Mesendoderm (in vitro differentiated cells): ENCODE results near the gene MAML3.

ENCODE experiments used
- DNase-seq: peaks from one replicate; pipeline ENCODE4 v3.0.0; 2013
- H2AK5ac ChIP-seq: 2 replicates; pipeline ENCODE4 v1.6.1; 2013; ENCODE audit warnings: low read length, inconsistent platforms
- H2BK120ac ChIP-seq: 2 replicates; pipeline ENCODE4 v1.6.1; 2013; ENCODE audit warnings: low read depth, mild to moderate bottlenecking, low read length, moderate library complexity, mixed read lengths
- H2BK15ac ChIP-seq: replicated peaks from 2 replicates; pipeline ENCODE4 v1.6.1; 2013; ENCODE audit warnings: low read depth, mild to moderate bottlenecking, moderate library complexity
- H2BK5ac ChIP-seq: 2 replicates; pipeline ENCODE4 v1.6.1; 2013; ENCODE audit warnings: low read length, inconsistent platforms
- H3K18ac ChIP-seq: 2 replicates; pipeline ENCODE4 v1.6.1; 2013; ENCODE audit warnings: mild to moderate bottlenecking, low read length, mixed read lengths
- H3K23ac ChIP-seq: one replicate; pipeline ENCODE4 v1.6.1; 2013; ENCODE audit warnings: low read length
- H3K27ac ChIP-seq: 2 replicates; pipeline ENCODE4 v1.5.1; 2013; ENCODE audit warnings: low read depth, mild to moderate bottlenecking, inconsistent platforms, low read length, moderate library complexity
- H3K27me3 ChIP-seq: 2 replicates; pipeline ENCODE4 v1.6.1; 2013; ENCODE audit warnings: low read length, control low read depth, mild to moderate bottlenecking, inconsistent platforms; ENCODE audit not compliant: insufficient read depth, poor library complexity
- H3K36me3 ChIP-seq: 2 replicates; pipeline ENCODE4 v1.6.1; 2013; ENCODE audit warnings: low read length, inconsistent platforms; ENCODE audit not compliant: control insufficient read depth, insufficient read depth
- H3K4ac ChIP-seq: one replicate; pipeline ENCODE4 v1.6.1; 2013; ENCODE audit warnings: low read depth, mild to moderate bottlenecking, low read length, moderate library complexity
- H3K4me1 ChIP-seq: 2 replicates; pipeline ENCODE4 v1.6.1; 2013; ENCODE audit warnings: low read depth, low read length, inconsistent platforms; ENCODE audit not compliant: control insufficient read depth
- H3K4me2 ChIP-seq: 2 replicates; pipeline ENCODE4 v1.6.1; 2013; ENCODE audit warnings: low read length
- H3K4me3 ChIP-seq: 2 replicates; pipeline ENCODE4 v1.5.1; 2013; ENCODE audit warnings: mild to moderate bottlenecking, low read length
- H3K56ac ChIP-seq: one replicate; pipeline ENCODE4 v1.6.1; 2013; ENCODE audit warnings: low read length
- H3K79me1 ChIP-seq: 2 replicates; pipeline ENCODE4 v1.6.1; 2013; ENCODE audit warnings: low read length, inconsistent platforms
- H3K79me2 ChIP-seq: 2 replicates; pipeline ENCODE4 v1.6.1; 2013; ENCODE audit warnings: mild to moderate bottlenecking, low read length; ENCODE audit not compliant: control insufficient read depth, insufficient read depth
- H3K9ac ChIP-seq: 2 replicates; pipeline ENCODE4 v1.6.1; 2013; ENCODE audit warnings: low read length, inconsistent platforms
- H4K5ac ChIP-seq: one replicate; pipeline ENCODE4 v1.6.1; 2013; ENCODE audit warnings: low read length
- H4K8ac ChIP-seq: one replicate; pipeline ENCODE4 v1.6.1; 2013; ENCODE audit warnings: low read depth, mild to moderate bottlenecking, control low read depth, low read length, moderate library complexity
- WGBS: extraction: QIAGEN DNeasy Blood & Tissue Kit; methylation state at CpG from one replicate; pipeline ENCODE4 v1.1.7; 2013; ENCODE audit warnings: low lambda C conversion rate, missing lambda C conversion rate; ENCODE audit not compliant: insufficient coverage; ENCODE audit errors: extremely low coverage; 5-methylcytosine and 5-hydroxymethylcytosine counted together

MAML3 gene

GRCh38 chr4:139972305-139972704 lies 181.7 kb downstream of the MAML3 start:
- no peak overlapping the region for H4K8ac ChIP-seq
- DNase-seq, result no peak
- no peak overlapping the region for H2BK5ac ChIP-seq
- H3K27ac ChIP-seq, result no peak overlapping the region
- H3K4me3 ChIP-seq, result no peak overlapping the region
- H3K4me1 ChIP-seq, result no peaks in the 10 kb centered on the region
- H3K4ac ChIP-seq, result no peak overlapping the region
- H2BK15ac ChIP-seq, result no peak overlapping the region
- no peaks in the 10 kb centered on the region for H3K27me3 ChIP-seq
- H3K23ac ChIP-seq, result no peak overlapping the region
- no peak overlapping the region for H4K5ac ChIP-seq
- H3K36me3 ChIP-seq, result no peaks in the 10 kb centered on the region
- H3K56ac ChIP-seq, result no peak overlapping the region
- no peaks in the 10 kb centered on the region for H3K79me1 ChIP-seq
- H3K79me2 ChIP-seq, result no peaks in the 10 kb centered on the region
- H3K4me2 ChIP-seq, result no peak overlapping the region
- H2BK120ac ChIP-seq, result no peak overlapping the region
- no peak overlapping the region for H3K9ac ChIP-seq
- H3K18ac ChIP-seq, result no peak overlapping the region
- no peak overlapping the region for H2AK5ac ChIP-seq

GRCh38 chr4:139971111-139971510 lies 182.9 kb downstream of the MAML3 start:
- H3K56ac ChIP-seq, result no peak overlapping the region
- H3K4me2 ChIP-seq, result no peak overlapping the region
- no peaks in the 10 kb centered on the region for H3K79me2 ChIP-seq
- no peaks in the 10 kb centered on the region for H3K36me3 ChIP-seq
- H2BK120ac ChIP-seq, result no peak overlapping the region
- no peak overlapping the region for H2AK5ac ChIP-seq
- H4K5ac ChIP-seq, result no peak overlapping the region
- H3K79me1 ChIP-seq, result no peaks in the 10 kb centered on the region
- no peak overlapping the region for H3K4me3 ChIP-seq
- no peak for DNase-seq
- WGBS, result no CpG with 5 or more reads among the region's 1 CpG
- H3K23ac ChIP-seq, result no peak overlapping the region
- no peaks in the 10 kb centered on the region for H3K4me1 ChIP-seq
- H3K27me3 ChIP-seq, result no peaks in the 10 kb centered on the region
- H2BK15ac ChIP-seq, result no peak overlapping the region
- no peak overlapping the region for H3K9ac ChIP-seq
- no peak overlapping the region for H3K18ac ChIP-seq
- no peak overlapping the region for H3K4ac ChIP-seq
- H3K27ac ChIP-seq, result no peak overlapping the region
- no peak overlapping the region for H4K8ac ChIP-seq
- H2BK5ac ChIP-seq, result no peak overlapping the region

GRCh38 chr4:139969635-139970266 lies 184.2 kb downstream of the MAML3 start:
- Histone ChIP-seq H3K4me2 (no peak overlapping the region), H2BK120ac (no peak overlapping the region), H4K5ac (no peak overlapping the region), H3K9ac (no peak overlapping the region), H3K4ac (no peak overlapping the region), H3K27me3 (no peaks in the 10 kb centered on the region), H3K23ac (no peak overlapping the region), H3K36me3 (no peaks in the 10 kb centered on the region), H2AK5ac (no peak overlapping the region), H3K27ac (no peak overlapping the region), H3K18ac (no peak overlapping the region), H3K79me2 (no peaks in the 10 kb centered on the region), H3K4me3 (no peak overlapping the region), H3K79me1 (no peaks in the 10 kb centered on the region), H2BK5ac (no peak overlapping the region), H2BK15ac (no peak overlapping the region), H4K8ac (no peak overlapping the region), H3K4me1 (no peaks in the 10 kb centered on the region), H3K56ac (no peak overlapping the region)
- DNase-seq, result no peak
- WGBS, result 100% methylated on average over 1 of the region's 7 CpGs

GRCh38 chr4:139968831-139969230 lies 185.2 kb downstream of the MAML3 start:
- Histone ChIP-seq H3K4me3 (no peak overlapping the region), H3K36me3 (no peaks in the 10 kb centered on the region), H2BK120ac (no peak overlapping the region), H3K56ac (no peak overlapping the region), H3K79me2 (no peaks in the 10 kb centered on the region), H3K4me1 (no peaks in the 10 kb centered on the region), H3K27me3 (no peaks in the 10 kb centered on the region), H3K9ac (no peak overlapping the region), H4K8ac (no peak overlapping the region), H3K4me2 (no peak overlapping the region), H2BK5ac (no peak overlapping the region), H2AK5ac (no peak overlapping the region), H3K23ac (no peak overlapping the region), H4K5ac (no peak overlapping the region), H3K79me1 (no peaks in the 10 kb centered on the region), H2BK15ac (no peak overlapping the region), H3K4ac (no peak overlapping the region), H3K18ac (no peak overlapping the region), H3K27ac (no peak overlapping the region)
- no CpG with 5 or more reads among the region's 3 CpGs for WGBS
- no peak for DNase-seq

GRCh38 chr4:139966383-139966782 lies 187.6 kb downstream of the MAML3 start:
- Histone ChIP-seq H4K5ac (no peak overlapping the region), H3K4me3 (no peak overlapping the region), H3K18ac (no peak overlapping the region), H3K4ac (no peak overlapping the region), H2BK120ac (no peak overlapping the region), H2BK15ac (no peak overlapping the region), H2BK5ac (no peak overlapping the region), H3K79me2 (no peaks in the 10 kb centered on the region), H3K23ac (no peak overlapping the region), H3K36me3 (no peaks in the 10 kb centered on the region), H3K9ac (no peak overlapping the region), H4K8ac (no peak overlapping the region), H3K4me2 (no peak overlapping the region), H3K56ac (no peak overlapping the region), H3K4me1 (no peaks in the 10 kb centered on the region), H3K27me3 (no peaks in the 10 kb centered on the region), H3K79me1 (no peaks in the 10 kb centered on the region), H3K27ac (no peak overlapping the region), H2AK5ac (no peak overlapping the region)
- no peak for DNase-seq
- WGBS, result no CpG with 5 or more reads among the region's 4 CpGs

- Histone ChIP-seq H3K79me2 (no peaks in the 10 kb centered on the region), H4K5ac (no peak overlapping the region), H3K18ac (no peak overlapping the region), H3K36me3 (no peaks in the 10 kb centered on the region), H3K79me1 (no peaks in the 10 kb centered on the region), H3K4me2 (no peak overlapping the region), H3K4me1 (no peaks in the 10 kb centered on the region), H3K4me3 (no peak overlapping the region), H2BK120ac (no peak overlapping the region), H2BK5ac (no peak overlapping the region), H3K27ac (no peak overlapping the region), H2AK5ac (no peak overlapping the region), H3K9ac (no peak overlapping the region), H3K56ac (no peak overlapping the region), H3K23ac (no peak overlapping the region), H3K4ac (no peak overlapping the region), H4K8ac (no peak overlapping the region), H3K27me3 (no peaks in the 10 kb centered on the region), H2BK15ac (no peak overlapping the region)
- DNase-seq, result no peak
- WGBS, result no CpG with 5 or more reads among the region's 1 CpG
Measured at GRCh38 chr4:139965789-139966188, 188.2 kb downstream of the MAML3 start.
